Measurements from ENCODE around the gene ZNF786.
"Not testable (repeated sequence)": the region's sequence is repeated elsewhere in the genome, so short reads cannot be mapped to it uniquely, and the experiment has no call there.

The ZNF786 gene

GRCh38 chr7:149036676-149037075 lies 53.8 kb downstream of the ZNF786 start:
- DNase-seq (ENCODE audit: low read depth in 1 of 2, low spot score in 1 of 2) = no peak

- no peak for DNase-seq (ENCODE audit: low read depth in 1 of 2, low spot score in 1 of 2)
Observed at GRCh38 chr7:149031353-149031910, 59.1 kb downstream of the ZNF786 start.

GRCh38 chr7:149030439-149030838 lies 60.1 kb downstream of the ZNF786 start:
- DNase-seq (ENCODE audit: low read depth in 1 of 2, low spot score in 1 of 2) = not testable (repeated sequence)

- peak; percentile 99 for DNase-seq (ENCODE audit: low read depth in 1 of 2, low spot score in 1 of 2)
Observed at GRCh38 chr7:149028346-149029109, 62.0 kb downstream of the ZNF786 start, which contains the start of gene PDIA4. Gene PDIA4 (minus strand): TSS chr7:149028505. CDS start chr7:149028408, 97 bp downstream.

GRCh38 chr7:149027611-149028345 lies 62.7 kb downstream of the ZNF786 start:
- DNase-seq (ENCODE audit: low read depth in 1 of 2, low spot score in 1 of 2) = no peak

GRCh38 chr7:149027055-149027454 lies 63.5 kb downstream of the ZNF786 start:
- DNase-seq (ENCODE audit: low read depth in 1 of 2, low spot score in 1 of 2) = no peak

GRCh38 chr7:149023662-149024061 lies 66.9 kb downstream of the ZNF786 start:
- no peak for DNase-seq (ENCODE audit: low read depth in 1 of 2, low spot score in 1 of 2)

GRCh38 chr7:149022756-149023360 lies 67.7 kb downstream of the ZNF786 start:
- DNase-seq (ENCODE audit: low read depth in 1 of 2, low spot score in 1 of 2) = no peak

GRCh38 chr7:149021725-149022062 lies 68.8 kb downstream of the ZNF786 start:
- DNase-seq (ENCODE audit: low read depth in 1 of 2, low spot score in 1 of 2) = no peak

- no peak for DNase-seq (ENCODE audit: low read depth in 1 of 2, low spot score in 1 of 2)
Observed at GRCh38 chr7:149020483-149020882, 70.0 kb downstream of the ZNF786 start.
